CD4-positive, alpha-beta memory T cell (primary cell): ENCODE measurements around the gene TLK2. TPM values are rescaled to one million over a fixed set of nuclear protein-coding genes. Genes with fewer than 3 reads are reported as not detected.
A peak's percentile ranks its signal among the peaks of the same experiment; 100 is the strongest.
"Not testable (repeated sequence)": the region's sequence is repeated elsewhere in the genome, so short reads cannot be mapped to it uniquely, and the experiment has no call there.

Source experiments
- CTCF ChIA-PET: fragments of 350-600 bp; sonication (Branson Sonifier 250); formaldehyde crosslinking; loops from one replicate; lab custom pipeline; 2021; ENCODE audit warnings: inconsistent platforms; ENCODE audit not compliant: partially characterized antibody; lab: Charles Lee
- POLR2A ChIA-PET: fragments of 350-600 bp; sonication (Branson Sonifier 250); formaldehyde crosslinking; loops from one replicate; lab custom pipeline; 2021; ENCODE audit not compliant: partially characterized antibody; lab: Charles Lee
- DNase-seq, 5 donors: peaks; one replicate each; pipeline versions ENCODE4 v3.0.0 to v3.0.0-alpha.2; 2020 to 2022; ENCODE audit warnings: mixed read lengths in 1 of 5
- H3K27ac ChIP-seq: one replicate; pipeline ENCODE4 v1.7.0; 2013; ENCODE audit warnings: low read depth, low read length
- H3K27me3 ChIP-seq: 2 replicates; pipeline ENCODE4 v1.7.0; 2013; ENCODE audit warnings: mild to moderate bottlenecking, low read length, moderate library complexity; ENCODE audit not compliant: insufficient read depth
- H3K36me3 ChIP-seq: 2 replicates; pipeline ENCODE4 v1.7.0; 2013; ENCODE audit warnings: mild to moderate bottlenecking, low read length, moderate library complexity; ENCODE audit not compliant: insufficient read depth
- H3K4me1 ChIP-seq: 2 replicates; pipeline ENCODE4 v1.7.0; 2013; ENCODE audit warnings: mild to moderate bottlenecking, low read length, moderate library complexity; ENCODE audit not compliant: insufficient read depth
- H3K4me3 ChIP-seq, 2 donors: one replicate each; pipeline ENCODE4 v1.7.0; 2013; ENCODE audit warnings: low read length in 2 of 2, mild to moderate bottlenecking in 1 of 2
- H3K9me3 ChIP-seq, 2 donors: one replicate each; pipeline ENCODE4 v1.7.0; 2013; ENCODE audit warnings: low read length in 2 of 2, control low read depth in 1 of 2; ENCODE audit not compliant: control insufficient read depth in 1 of 2
- H3K27ac Mint-ChIP-seq, 7 donors: one replicate each; pipeline ENCODE4 v1.8.0; 2020 to 2021; ENCODE audit warnings: mixed read lengths in 7 of 7, mild to moderate bottlenecking in 6 of 7, inconsistent platforms in 3 of 7, moderate library complexity in 3 of 7
- H3K27me3 Mint-ChIP-seq, 2 donors: one replicate each; pipeline ENCODE4 v1.8.0; 2020 to 2021; ENCODE audit warnings: mixed read lengths in 2 of 2
- H3K36me3 Mint-ChIP-seq, 2 donors: one replicate each; pipeline ENCODE4 v1.8.0; 2020 to 2021; ENCODE audit warnings: mixed read lengths in 2 of 2, inconsistent platforms in 1 of 2, mild to moderate bottlenecking in 1 of 2
- H3K4me1 Mint-ChIP-seq, 4 donors: one replicate each; pipeline ENCODE4 v1.8.0; 2020 to 2021; ENCODE audit warnings: mixed read lengths in 4 of 4, mild to moderate bottlenecking in 1 of 4
- H3K4me3 Mint-ChIP-seq, 8 donors: one replicate each; pipeline ENCODE4 v1.8.0; 2020 to 2021; ENCODE audit warnings: mixed read lengths in 8 of 8, mild to moderate bottlenecking in 7 of 8, moderate library complexity in 6 of 8, inconsistent platforms in 3 of 8
- H3K9me3 Mint-ChIP-seq, 8 donors: one replicate each; pipeline ENCODE4 v1.8.0; 2020 to 2021; ENCODE audit warnings: mixed read lengths in 8 of 8, mild to moderate bottlenecking in 5 of 8, inconsistent platforms in 3 of 8, moderate library complexity in 1 of 8
- intact Hi-C: fragments of 100-400 bp; cut with micrococcal nuclease; formaldehyde crosslinking; loops from one replicate; pipeline ENCODE4 v1.15.1; 2023
- polyA plus RNA-seq, 2 donors: library from polyadenylated mRNA; unstranded; fragments of 300-500 nt; fragmentation: Illumina TruSeq; gene quantifications; one replicate each; pipeline ENCODE4 v1.2.3, GENCODE V29; 2021
- total RNA-seq, 2 experiments: library from RNA; stranded (reverse); gene quantifications; one replicate each; pipeline ENCODE4 v1.2.3, GENCODE V29; 2021

The TLK2 gene
- total and polyA plus RNA-seq, 4 experiments from 2014 or later, result 2.4 to 67.7 (median 40.1) TPM

GRCh38 chr17:62557532-62557931 is 78.9 kb downstream of the TLK2 start:
- H3K4me3 ChIP-seq, H3K27me3 ChIP-seq, H3K4me3 Mint-ChIP-seq, H3K27ac Mint-ChIP-seq, H3K27me3 Mint-ChIP-seq, H3K9me3 Mint-ChIP-seq, H3K27ac ChIP-seq, POLR2A ChIA-PET, intact Hi-C loops, H3K9me3 ChIP-seq, DNase-seq, CTCF ChIA-PET, H3K4me1 ChIP-seq: not testable (repeated sequence)
- Mint-ChIP-seq H3K36me3 (peaks cover 30 to 43% of the 10 kb centered on the region in 2 donors), H3K4me1 (peaks cover 6 to 13% (median 8%) of the 10 kb centered on the region in 4 donors)
- peaks cover 10% of the 10 kb centered on the region for H3K36me3 ChIP-seq

GRCh38 chr17:62558941-62559340 is 80.3 kb downstream of the TLK2 start:
- CTCF ChIA-PET, H3K27me3 ChIP-seq, intact Hi-C loops, H3K4me3 ChIP-seq, H3K9me3 Mint-ChIP-seq, H3K27me3 Mint-ChIP-seq, H3K4me3 Mint-ChIP-seq, H3K9me3 ChIP-seq, H3K27ac Mint-ChIP-seq, H3K4me1 ChIP-seq, DNase-seq, H3K27ac ChIP-seq: not testable (repeated sequence)
- POLR2A ChIA-PET, result interaction anchor here (0.6 kb wide), 1 partner anchor 1692 kb away, joined by 4 read pairs; no protein-coding TSS in a partner anchor
- Mint-ChIP-seq H3K36me3 (peaks cover 33 to 48% of the 10 kb centered on the region in 2 donors), H3K4me1 (peaks cover 0 to 12% (median 4%) of the 10 kb centered on the region in 4 donors)
- H3K36me3 ChIP-seq, result peaks cover 18% of the 10 kb centered on the region

GRCh38 chr17:62560971-62561370 is 82.3 kb downstream of the TLK2 start:
- DNase-seq, CTCF ChIA-PET, POLR2A ChIA-PET, H3K4me3 Mint-ChIP-seq, H3K9me3 Mint-ChIP-seq, H3K4me1 ChIP-seq, H3K27ac Mint-ChIP-seq, intact Hi-C loops, H3K4me3 ChIP-seq, H3K27me3 Mint-ChIP-seq, H3K27me3 ChIP-seq, H3K9me3 ChIP-seq, H3K27ac ChIP-seq: not testable (repeated sequence)
- H3K36me3 ChIP-seq, result peaks cover 29% of the 10 kb centered on the region
- Mint-ChIP-seq H3K4me1 (peaks cover 6 to 19% (median 9%) of the 10 kb centered on the region in 4 donors), H3K36me3 (peaks cover 45 to 58% of the 10 kb centered on the region in 2 donors)

GRCh38 chr17:62562656-62563055 is 84.0 kb downstream of the TLK2 start:
- intact Hi-C loops, result no loop called here
- CTCF ChIA-PET, result no interaction called here

GRCh38 chr17:62565817-62566216 is 87.2 kb downstream of the TLK2 start:
- ChIA-PET CTCF (no interaction called here), POLR2A (no interaction called here)
- H3K27me3 Mint-ChIP-seq, result no peaks in the 10 kb centered on the region
- H3K27ac Mint-ChIP-seq, result peak overlapping the region in 4 of 7 donors; percentile 25 to 65 (median 38)
- no peak for DNase-seq
- no peak overlapping the region for H3K4me3 ChIP-seq
- H3K27ac ChIP-seq, result no peak overlapping the region
- H3K9me3 ChIP-seq, result no peaks in the 10 kb centered on the region
- intact Hi-C loops, result no loop called here
- peaks cover 48 to 58% of the 10 kb centered on the region in 2 donors for H3K36me3 Mint-ChIP-seq
- H3K36me3 ChIP-seq, result peaks cover 35% of the 10 kb centered on the region
- no peaks in the 10 kb centered on the region for H3K4me1 ChIP-seq
- no peak overlapping the region for H3K4me3 Mint-ChIP-seq
- H3K27me3 ChIP-seq, result no peaks in the 10 kb centered on the region
- H3K4me1 Mint-ChIP-seq, result peaks cover 6 to 18% (median 10%) of the 10 kb centered on the region in 4 donors
- H3K9me3 Mint-ChIP-seq, result no peaks in the 10 kb centered on the region

More at GRCh38 chr17:62562656-62563055, 84.0 kb downstream of the TLK2 start:
- no peaks in the 10 kb centered on the region for H3K4me1 ChIP-seq
- no peaks in the 10 kb centered on the region for H3K27me3 ChIP-seq
- no peak for DNase-seq
- peaks cover 35% of the 10 kb centered on the region for H3K36me3 ChIP-seq
- no peak overlapping the region for H3K27ac ChIP-seq
- H3K4me3 Mint-ChIP-seq, result no peak overlapping the region
- POLR2A ChIA-PET, result no interaction called here
- H3K4me3 ChIP-seq, result no peak overlapping the region
- peaks cover 6 to 22% (median 9%) of the 10 kb centered on the region in 4 donors for H3K4me1 Mint-ChIP-seq
- no peaks in the 10 kb centered on the region for H3K9me3 Mint-ChIP-seq
- no peaks in the 10 kb centered on the region for H3K27me3 Mint-ChIP-seq
- no peaks in the 10 kb centered on the region for H3K9me3 ChIP-seq
- peaks cover 45 to 60% of the 10 kb centered on the region in 2 donors for H3K36me3 Mint-ChIP-seq
- H3K27ac Mint-ChIP-seq, result peak overlapping the region in 1 of 7 donors; percentile 73

GRCh38 chr17:62566996-62567578 is 88.5 kb downstream of the TLK2 start:
- Histone ChIP-seq H3K9me3 (no peaks in the 10 kb centered on the region), H3K4me3 (no peak overlapping the region), H3K4me1 (no peaks in the 10 kb centered on the region), H3K27me3 (no peaks in the 10 kb centered on the region), H3K36me3 (peaks cover 28% of the 10 kb centered on the region), H3K27ac (no peak overlapping the region)
- peaks cover 6 to 18% (median 10%) of the 10 kb centered on the region in 4 donors for H3K4me1 Mint-ChIP-seq
- ChIA-PET CTCF (interaction anchor here (1.1 to 1.2 kb wide), 2 partner anchors 14 to 26 kb away, joined by 3 read pairs; no protein-coding TSS in a partner anchor), POLR2A (no interaction called here)
- peak overlapping the region in 3 of 7 donors; percentile 53 to 75 (median 60) for H3K27ac Mint-ChIP-seq
- H3K36me3 Mint-ChIP-seq, result peaks cover 40 to 55% of the 10 kb centered on the region in 2 donors
- H3K27me3 Mint-ChIP-seq, result no peaks in the 10 kb centered on the region
- intact Hi-C loops, result no loop called here
- H3K9me3 Mint-ChIP-seq, result no peaks in the 10 kb centered on the region
- H3K4me3 Mint-ChIP-seq, result no peak overlapping the region
- no peak for DNase-seq

GRCh38 chr17:62572488-62572887 is 93.9 kb downstream of the TLK2 start:
- peaks cover 0 to 11% (median 5%) of the 10 kb centered on the region in 4 donors for H3K4me1 Mint-ChIP-seq
- Histone ChIP-seq H3K36me3 (peaks cover 16% of the 10 kb centered on the region), H3K9me3 (no peaks in the 10 kb centered on the region), H3K27me3 (no peaks in the 10 kb centered on the region), H3K4me3 (no peak overlapping the region), H3K27ac (no peak overlapping the region), H3K4me1 (no peaks in the 10 kb centered on the region)
- peaks cover 44 to 61% of the 10 kb centered on the region in 2 donors for H3K36me3 Mint-ChIP-seq
- no peaks in the 10 kb centered on the region for H3K9me3 Mint-ChIP-seq
- CTCF ChIA-PET, result no interaction called here
- POLR2A ChIA-PET, result no interaction called here
- H3K27ac Mint-ChIP-seq, result peak overlapping the region in 2 of 7 donors; percentile 3 to 25
- H3K4me3 Mint-ChIP-seq, result no peak overlapping the region
- intact Hi-C loops, result no loop called here
- DNase-seq, result no peak
- H3K27me3 Mint-ChIP-seq, result no peaks in the 10 kb centered on the region
